Islet precursor cell (in vitro differentiated cells): ENCODE data around the gene OR5AC2.

ENCODE experiments used
- DNase-seq: peaks from one replicate; pipeline ENCODE4 v3.0.0-alpha.2; 2018

Gene OR5AC2

DNA sequence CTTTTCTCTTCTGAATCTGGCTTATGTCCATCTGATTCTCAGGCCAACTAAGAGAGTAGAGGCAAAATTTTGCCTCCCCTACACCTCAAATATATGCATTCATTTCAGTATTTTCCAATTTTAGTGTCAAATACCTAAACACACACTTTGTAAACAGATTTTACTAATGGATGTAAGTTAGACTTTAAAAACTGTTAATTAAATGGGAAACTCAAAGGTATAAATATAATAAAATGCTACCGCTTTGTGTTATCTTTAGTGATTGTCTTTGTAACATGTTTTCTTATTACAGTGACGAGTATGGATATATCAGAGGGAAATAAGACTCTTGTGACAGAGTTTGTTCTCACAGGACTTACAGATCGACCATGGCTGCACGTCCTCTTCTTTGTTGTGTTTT, at the start of gene OR5AC2:
Gene OR5AC2, plus strand, starts transcription at position 301 of the 400 bp plus-strand sequence. Its CDS starts 0 bp downstream, at position 301.
- DNase-seq = no peak

- DNase-seq = no peak
These were observed 48.7 kb upstream of the OR5AC2 start for GRCh38 chr3:98038286-98038685.

- DNase-seq = no peak
These were observed 48.1 kb upstream of the OR5AC2 start for GRCh38 chr3:98038876-98039275.

DNA sequence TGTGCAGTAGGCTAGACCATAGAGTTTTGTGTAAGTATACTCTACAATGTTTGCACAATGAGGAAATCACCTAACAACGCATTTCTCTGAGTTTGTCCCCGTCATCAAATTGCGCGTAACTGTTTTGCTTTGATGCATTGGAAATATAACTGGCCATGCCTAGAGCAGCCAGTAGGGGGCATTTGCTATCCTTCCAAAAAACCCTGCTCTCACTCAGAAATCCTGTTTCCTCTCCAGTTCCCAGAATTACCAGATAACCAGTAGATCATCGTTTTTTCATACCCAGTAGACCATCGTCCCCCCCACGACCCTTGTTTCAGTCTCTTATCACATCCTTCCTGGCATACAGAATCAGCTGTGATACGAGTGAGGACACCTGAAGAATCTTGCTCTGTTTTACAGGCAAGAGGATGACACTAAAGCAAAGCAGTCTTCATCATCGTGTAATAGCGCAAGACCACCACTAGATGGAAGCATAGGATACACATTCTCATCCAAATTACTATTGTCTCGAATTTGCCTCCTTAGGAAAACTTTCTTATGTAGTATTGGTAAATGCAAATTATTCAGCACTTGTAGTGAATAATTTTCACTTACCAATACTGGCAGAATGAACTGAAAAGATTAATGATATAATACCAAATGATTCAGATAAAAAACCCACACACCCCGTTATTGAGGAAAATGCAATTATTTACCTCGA, 47.5 kb upstream of the OR5AC2 start:
- peak; percentile 82 for DNase-seq

GRCh38 chr3:98041350-98041749, 45.6 kb upstream of the OR5AC2 start:
- no peak for DNase-seq

GRCh38 chr3:98048586-98048985, 38.4 kb upstream of the OR5AC2 start:
- no peak for DNase-seq

DNA sequence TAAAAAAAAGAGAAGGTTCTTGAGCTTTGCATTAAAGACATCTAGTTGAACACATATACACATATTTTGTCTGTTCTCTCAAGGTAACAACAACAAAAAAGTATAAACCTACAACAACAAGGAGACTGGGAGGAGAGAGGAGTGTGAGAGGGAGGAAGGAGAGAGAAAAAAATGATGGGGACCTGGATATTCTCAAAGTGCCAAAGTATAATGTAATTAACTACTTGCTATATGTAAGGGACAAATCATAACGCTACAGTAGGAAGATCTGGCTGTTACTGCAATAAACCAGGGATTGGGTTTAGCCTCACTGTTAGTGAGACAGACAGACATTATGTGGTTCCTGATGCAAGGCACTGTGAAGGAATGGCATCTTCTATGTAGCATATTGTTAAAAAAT, 37.7 kb upstream of the OR5AC2 start:
- no peak for DNase-seq

DNA sequence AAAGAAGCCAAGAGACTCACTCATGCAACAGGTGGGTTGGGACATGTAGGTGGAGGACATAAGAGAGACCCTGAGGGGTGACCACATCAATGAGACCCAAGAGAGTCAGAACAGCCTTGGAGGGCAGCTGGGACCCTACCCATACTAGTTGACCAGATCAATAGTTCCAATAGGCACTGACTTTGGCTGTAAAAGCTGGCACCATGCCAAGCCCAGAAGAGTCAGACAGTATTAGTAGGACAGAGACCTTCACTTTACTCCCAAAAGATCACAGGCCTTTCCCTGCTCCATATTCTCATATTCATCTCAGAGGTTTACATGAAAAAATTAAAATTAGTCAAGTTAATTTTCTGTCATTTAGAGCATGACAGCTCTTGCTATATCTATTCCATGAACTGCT, 30.9 kb upstream of the OR5AC2 start:
- DNase-seq = no peak

GRCh38 chr3:98057631-98058030, 29.3 kb upstream of the OR5AC2 start:
- DNase-seq = peak; percentile 61

DNA sequence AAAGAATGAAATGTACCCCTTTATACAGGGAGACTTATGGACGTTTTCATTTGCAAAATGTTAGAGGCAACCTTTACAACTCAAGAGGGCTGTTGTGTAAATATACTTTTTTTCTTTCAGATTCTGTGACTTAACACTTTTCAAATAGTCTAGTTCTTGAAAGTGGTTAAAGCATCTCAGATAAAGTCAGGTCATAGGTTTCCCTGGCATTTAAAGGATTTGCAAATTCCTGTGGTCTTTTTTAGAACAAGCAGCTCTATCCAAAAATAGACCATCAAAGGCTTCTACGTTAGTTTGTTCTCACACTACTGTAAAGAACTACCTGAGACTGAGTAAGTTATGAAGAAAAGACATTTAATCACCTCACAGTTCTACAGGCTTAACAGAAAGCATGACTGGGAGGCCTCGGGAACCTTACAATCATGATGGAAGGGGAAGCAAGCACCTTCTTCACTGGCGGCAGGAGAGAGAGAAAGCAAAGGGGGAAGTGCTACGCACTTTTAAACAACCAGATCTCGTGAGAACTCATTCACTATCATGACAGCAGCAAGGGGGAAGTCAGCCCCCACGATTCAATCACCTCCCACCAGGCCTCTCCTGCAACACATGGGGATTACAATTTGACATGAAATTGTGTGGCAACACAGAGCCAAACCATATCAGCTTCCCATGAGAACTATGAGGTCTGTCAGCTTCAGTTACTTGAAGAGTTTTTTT, 28.6 kb upstream of the OR5AC2 start:
- peak; percentile 72 for DNase-seq

- no peak for DNase-seq
These were observed 18.1 kb upstream of the OR5AC2 start for GRCh38 chr3:98068824-98069223.

DNA sequence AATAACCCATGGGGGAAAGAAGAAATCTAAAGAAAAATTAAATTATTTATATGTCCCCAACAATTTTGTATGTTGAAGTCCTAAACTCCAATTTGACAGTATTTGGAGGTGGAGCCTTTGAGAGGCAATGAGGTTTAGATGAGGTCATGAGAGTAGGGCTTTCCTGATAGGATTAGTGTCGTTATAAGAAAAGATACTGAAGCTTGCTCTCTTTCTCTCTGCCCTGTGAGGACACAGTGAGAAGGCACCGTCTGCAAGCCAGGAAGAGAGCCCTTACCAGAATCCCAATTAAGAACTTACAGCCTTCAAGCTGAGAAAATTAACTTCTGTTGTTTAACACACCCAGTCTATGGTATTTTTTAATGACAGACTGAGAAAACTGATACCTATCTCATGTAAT, 16.1 kb upstream of the OR5AC2 start:
- no peak for DNase-seq

GRCh38 chr3:98073486-98073885, 13.5 kb upstream of the OR5AC2 start:
- DNase-seq = no peak

GRCh38 chr3:98095882-98096281, 8.9 kb downstream of the OR5AC2 start:
- no peak for DNase-seq

DNA sequence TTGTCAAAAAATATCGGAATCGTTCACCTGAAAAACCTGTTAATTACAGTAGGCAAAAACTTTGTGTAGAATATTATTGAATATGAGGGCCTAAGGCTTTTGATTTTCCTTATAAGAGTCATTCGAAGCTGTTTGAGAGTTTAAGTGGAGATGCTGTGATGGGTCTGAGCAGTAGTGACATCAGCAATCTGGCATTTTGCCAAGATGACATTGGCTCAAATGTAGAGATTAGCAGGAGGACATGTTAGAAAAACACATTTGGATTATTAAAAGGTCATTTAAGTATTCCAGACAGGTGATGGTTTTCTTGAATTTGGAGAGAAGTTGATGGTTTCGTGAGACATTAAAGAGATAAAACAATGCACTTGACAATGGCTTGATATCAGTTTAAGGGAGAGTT, 12.9 kb downstream of the OR5AC2 start:
- DNase-seq = no peak

DNA sequence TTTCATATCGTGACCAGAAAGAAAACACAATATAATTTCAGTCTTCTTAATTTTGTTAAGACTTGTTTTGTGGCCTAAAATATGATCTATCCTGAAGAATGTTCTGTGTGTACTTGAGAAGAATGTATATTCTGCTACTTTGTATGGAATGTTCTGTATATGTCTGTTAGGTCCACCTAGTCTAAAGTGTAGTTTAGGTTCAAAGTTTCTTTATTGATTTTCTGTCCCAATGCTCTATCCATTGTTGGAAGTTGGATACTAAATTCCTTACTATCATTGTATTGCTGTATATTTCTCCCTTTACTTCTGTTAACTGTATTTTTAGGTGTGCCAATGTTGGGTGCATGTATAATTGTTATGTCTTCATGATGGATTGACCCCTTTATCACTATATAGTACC, 21.2 kb downstream of the OR5AC2 start:
- no peak for DNase-seq

DNA sequence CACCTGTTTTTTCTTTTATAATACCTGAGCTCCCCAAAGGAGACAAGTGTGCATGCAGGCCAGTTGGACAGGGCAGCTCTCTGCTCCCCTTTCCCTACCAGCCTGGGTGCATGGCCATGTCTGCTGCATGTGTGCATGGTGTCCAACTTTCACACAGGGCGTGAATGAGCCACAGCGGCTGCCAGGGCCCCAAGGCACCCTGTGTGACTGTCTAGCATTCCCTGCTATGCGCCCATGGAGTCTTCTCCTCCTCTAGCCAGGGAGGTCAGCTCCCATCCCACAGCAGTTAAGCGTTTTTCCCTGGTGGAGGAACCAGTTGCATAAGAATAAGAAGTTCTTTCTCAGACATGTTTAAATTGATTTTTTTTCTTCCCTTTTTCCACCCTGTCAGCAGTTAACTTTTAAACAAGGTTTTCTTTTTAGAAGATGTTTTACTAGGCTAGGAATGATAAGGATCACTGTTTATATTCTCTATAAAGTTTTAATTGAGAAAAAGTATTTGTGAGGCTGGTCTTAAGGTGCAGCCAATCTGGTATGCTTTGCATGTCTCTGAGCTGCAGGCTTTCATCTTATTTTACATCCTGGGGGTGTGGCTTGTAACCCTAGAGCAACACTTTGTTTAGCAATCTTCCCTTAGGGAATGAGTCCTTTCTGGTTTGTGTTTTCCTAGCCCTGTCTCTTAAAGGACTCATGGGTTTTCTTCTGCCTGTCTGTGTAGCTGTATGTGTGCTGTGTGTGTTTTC, 23.0 kb downstream of the OR5AC2 start:
- peak; percentile 50 for DNase-seq

DNA sequence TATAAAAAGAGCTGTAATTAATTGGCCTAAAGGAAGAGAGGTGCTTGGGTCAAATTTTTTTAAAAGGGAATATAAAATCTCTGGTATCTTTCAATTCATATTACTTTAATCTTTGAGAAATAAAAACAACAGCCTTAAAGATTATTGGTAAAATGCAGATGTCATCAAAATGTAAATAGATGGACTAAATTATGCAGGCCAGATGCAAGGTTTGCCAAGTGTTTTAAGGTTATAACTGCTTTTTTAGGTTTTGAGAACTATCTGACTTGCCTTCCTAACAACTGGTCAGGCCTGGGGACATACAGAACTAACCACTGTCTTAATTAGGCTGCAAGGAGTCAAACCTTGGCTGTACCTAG, 23.6 kb downstream of the OR5AC2 start:
- no peak for DNase-seq

- DNase-seq = no peak
These were observed 27.3 kb downstream of the OR5AC2 start for GRCh38 chr3:98114264-98114663.

- DNase-seq = no peak
These were observed 28.7 kb downstream of the OR5AC2 start for GRCh38 chr3:98115717-98116116.

GRCh38 chr3:98130421-98130820, 43.4 kb downstream of the OR5AC2 start, which contains the start of gene OR5H1:
OR5H1 (plus strand) TSS chr3:98130721; CDS start chr3:98132698, 1,977 bp downstream.
- DNase-seq = no peak

GRCh38 chr3:98136631-98137030, 49.7 kb downstream of the OR5AC2 start:
- DNase-seq = no peak
